HG03103 (cell line): ENCODE data around the gene MCU.
"Not testable (repeated sequence)": the region's sequence is repeated elsewhere in the genome, so short reads cannot be mapped to it uniquely, and the experiment has no call there.

ENCODE experiments used
- ATAC-seq: cut with Tn5 transposase; IDR thresholded peaks from one replicate; pipeline ENCODE4 v1.9.1; 2021; ENCODE audit warnings: low read depth; ENCODE audit not compliant: unreplicated experiment

Gene MCU

DNA sequence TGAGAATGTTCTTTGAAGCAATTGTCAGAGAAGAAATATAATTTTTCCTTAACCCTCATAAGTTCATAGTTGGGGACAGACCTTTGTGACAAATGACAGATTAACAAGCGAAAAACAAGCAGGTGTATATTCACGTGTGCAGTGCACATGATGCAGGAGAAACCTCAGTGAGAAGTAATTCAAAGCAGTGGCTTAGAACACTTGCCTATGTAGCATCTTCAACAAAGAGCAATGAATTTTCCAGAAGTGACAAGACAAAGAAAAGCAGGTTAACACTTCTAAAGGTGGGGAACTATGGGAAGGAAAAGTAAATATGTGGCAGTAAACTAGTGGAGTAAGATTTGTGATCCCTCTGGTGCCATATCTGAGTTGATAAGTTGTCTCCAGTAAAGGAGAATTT, 65.8 kb downstream of the MCU start:
- no peak for ATAC-seq

DNA sequence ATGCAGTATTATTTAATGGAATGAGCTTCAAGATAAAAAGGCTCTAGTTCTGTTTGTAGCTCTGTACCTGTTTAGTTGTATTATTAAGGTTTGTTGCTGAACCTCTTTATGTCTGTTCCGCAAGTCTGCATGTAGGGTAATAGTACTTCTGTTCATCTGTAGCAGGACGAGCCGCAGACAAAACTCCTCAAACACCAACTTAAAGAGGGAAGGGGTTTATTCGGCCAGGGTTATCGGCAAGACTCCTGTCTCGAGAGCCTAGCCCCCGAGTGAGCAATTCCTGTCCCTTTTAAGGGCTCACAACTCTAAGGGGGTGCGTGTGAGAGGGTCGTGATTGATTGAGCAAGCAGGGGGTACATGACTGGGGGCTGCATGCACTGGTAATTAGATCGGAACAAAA, 67.0 kb downstream of the MCU start:
- not testable (repeated sequence) for ATAC-seq

DNA sequence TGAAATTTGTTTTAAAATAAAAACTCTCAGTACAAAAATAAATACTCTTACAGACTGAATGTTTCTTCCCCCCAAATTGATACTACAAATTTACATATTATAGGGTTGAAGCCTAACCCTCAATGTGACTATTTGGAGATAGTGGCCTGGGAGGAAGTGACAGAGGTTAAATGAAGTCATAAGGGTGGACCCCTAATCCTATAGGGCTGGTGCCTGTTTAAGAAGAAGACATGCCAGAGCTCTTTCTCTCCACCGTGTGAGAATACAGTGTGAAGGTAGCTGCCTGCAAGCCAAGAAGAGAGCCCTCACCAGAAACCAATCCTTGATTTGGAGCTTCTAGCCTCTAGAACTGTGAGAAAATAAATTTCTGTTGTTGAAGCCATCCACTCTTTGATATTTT, 67.6 kb downstream of the MCU start:
- ATAC-seq, result no peak

DNA sequence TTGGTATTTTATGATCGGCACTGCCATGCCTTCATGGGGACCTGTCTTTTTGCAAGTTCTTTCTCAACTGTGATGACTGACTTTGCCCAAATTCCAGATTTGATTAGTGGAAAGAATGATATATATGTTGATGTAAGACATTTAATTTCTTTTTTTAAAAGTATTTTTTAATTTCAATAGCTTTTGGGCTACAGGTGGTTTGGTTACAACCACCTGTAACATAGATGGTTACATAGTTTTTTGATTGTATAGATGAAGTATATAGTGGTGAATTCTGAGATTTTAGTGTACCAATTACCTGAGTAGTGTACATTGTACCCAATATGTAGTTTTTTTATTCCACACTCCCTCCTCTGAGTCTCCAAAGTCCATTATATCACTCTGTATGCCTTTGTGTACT, 69.6 kb downstream of the MCU start:
- ATAC-seq, result no peak

DNA sequence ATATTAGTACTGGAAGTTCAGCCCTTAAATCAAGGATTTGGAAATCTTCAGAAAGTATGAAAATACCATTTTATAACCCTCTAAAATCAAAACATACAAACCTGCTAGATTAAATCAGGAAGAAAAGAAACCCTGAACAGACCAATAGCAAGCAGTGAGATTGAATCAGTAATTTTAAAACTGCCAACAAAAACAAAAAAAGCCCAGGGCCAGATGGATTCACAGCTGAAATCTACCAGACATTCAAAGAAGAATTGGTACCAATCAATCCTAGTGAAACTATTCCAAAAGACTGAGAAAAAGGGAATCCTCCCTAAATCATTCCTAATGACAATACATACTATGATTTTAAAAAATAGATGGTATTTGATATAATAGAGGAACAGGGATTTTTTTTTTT, 70.1 kb downstream of the MCU start:
- ATAC-seq, result no peak

DNA sequence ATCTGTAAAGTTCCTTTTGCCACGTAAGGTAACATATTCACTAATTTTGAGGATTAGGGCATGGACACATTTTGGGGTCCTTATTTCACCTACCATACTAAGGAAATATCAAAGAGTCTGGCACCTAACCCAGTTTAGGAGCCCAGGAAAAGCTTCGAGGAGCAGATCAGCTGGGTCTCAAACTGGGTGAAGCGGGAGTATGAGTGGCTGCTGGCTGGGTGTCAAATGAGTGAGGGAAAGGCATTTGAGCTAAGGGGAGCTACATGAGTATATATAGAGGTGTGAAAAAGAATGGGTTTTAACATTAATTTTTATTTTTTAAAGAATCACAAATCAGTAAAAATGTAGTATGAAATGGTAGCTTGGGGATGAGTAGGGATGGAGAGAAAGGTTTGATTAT, 71.3 kb downstream of the MCU start:
- ATAC-seq, result no peak

DNA sequence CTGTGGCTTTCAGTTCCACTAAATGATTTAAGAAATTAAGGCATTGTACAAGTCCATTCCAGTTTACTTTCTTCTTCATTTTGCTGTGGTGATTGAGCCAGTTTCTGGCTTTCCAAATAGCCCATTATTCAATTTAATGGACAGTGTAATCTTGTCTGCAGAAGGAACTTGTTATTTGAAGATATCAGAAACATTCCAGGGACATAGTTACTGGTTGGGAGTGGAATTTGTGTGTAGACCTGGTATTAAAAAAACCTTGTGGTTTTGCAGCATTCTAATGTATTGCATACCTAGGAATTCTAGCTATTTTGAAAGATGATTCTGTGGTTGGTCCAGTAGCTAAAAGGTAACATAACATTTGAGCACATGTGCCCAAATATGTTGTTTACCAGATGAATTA, 72.2 kb downstream of the MCU start:
- ATAC-seq, result no peak

DNA sequence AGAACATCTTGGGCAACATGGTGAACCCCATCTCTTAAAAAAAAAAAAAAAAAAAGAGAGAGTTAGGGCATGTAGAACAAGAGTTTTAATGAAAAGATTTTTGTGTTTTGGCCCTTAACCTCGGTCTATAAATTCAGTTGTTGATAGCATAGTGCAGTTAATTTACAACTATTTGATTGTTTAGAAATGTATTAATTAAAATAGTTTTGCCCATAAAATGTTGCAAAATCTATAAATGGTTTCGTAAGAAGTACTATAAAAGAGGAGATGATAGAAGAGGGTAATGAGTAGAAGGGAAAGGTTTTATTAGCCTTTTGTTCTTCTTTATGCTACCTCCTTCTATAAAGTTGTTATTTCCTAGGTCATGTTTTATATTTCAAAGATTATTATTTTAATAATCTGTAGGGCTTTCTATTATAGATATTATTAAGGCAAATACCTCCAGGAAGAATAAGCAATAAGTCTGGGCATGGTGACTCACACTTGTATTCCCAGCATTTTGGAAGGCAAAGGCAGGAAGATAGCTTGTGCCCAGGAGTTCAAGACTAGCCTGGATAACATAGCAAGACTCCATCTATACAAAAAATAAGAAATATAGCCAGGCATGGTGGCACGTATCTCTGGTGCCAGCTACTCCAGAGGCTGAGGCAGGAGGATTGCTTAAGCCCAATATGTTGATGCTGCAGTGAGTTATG, 73.3 kb downstream of the MCU start:
- no peak for ATAC-seq

DNA sequence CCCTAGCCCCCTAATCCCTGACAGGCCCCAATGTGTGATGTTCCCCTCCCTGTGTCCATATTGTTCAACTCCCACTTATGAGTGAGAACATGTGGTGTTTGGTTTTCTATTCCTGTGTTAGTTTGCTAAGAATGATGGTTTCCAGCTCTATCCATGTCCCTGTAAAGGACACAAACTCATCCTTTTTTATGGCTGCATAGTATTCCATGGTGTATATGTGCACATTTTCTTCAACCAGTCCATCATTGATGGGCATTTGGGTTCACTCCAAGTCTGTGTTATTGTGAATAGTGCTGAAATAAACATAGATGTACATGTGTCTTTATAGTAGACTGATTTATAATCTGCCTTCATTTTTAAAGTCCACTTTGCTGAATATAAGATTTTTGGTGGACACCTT, 79.3 kb downstream of the MCU start:
- not testable (repeated sequence) for ATAC-seq

DNA sequence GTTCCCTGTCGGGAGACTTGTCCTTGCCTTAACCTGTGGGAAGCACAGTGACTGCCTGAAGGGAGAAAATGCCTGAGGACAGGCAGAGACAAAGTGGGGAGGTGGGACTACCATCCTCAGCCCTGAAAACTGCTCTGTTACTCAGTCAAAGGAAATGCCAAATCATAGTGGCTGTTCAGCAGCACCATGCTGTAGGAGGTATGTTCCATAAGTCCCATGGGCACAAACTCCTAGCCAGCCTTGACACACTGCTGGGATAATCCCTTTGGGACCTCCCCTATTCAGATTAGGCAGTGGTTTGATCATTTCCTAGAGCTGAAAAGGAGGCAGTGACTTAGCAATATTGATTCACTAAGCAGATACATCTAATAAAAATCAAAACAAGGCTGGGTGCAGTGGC, 80.1 kb downstream of the MCU start:
- ATAC-seq, result no peak

DNA sequence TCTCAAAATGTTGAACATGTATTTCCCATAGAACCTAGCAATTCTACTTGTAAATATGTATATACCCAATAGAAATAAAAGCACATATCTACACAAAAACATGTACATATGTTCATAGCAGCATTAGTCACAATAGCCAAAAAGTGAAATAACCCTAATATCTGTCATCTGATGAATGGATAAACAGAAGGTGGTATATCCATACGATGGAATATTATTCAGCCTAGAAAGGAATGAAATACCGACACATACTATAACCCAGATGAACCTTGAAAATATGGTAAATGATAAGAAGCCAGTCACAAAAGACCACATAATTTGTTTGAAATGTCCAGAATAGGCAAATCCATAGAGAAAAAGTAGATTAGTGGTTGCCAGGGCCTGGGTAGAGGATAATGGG, 87.9 kb downstream of the MCU start:
- no peak for ATAC-seq

DNA sequence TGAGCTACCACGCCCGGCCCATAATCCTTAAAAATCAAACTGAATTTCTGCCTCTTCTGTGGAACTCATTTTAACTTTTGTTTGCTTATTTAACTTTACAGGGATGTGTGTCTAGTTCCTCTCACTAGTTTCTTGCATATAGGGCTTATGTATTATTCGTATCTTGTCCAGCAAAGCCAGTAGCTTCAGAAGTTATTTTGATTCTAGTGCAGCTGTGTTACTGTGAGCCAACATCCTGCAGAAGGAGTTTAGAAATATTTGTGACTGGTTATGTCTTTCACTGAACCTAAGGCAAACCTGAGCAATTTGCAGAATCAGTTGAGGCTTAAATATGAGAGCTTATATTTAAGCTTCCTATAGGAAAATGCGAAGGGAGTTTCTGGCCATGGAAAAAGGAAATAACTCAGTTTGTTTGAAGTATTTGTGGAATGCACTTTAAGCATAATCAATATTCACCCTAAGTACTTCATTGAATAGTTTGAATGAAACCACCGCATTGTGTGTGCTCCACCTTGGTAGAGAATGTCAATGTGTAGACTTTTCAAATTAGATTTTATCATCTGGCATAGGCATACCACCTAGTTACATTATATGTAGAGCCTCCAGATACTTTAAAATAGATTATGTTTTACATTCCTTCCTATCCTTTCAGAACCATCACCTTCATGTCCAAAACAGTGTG, 90.8 kb downstream of the MCU start:
- no peak for ATAC-seq

DNA sequence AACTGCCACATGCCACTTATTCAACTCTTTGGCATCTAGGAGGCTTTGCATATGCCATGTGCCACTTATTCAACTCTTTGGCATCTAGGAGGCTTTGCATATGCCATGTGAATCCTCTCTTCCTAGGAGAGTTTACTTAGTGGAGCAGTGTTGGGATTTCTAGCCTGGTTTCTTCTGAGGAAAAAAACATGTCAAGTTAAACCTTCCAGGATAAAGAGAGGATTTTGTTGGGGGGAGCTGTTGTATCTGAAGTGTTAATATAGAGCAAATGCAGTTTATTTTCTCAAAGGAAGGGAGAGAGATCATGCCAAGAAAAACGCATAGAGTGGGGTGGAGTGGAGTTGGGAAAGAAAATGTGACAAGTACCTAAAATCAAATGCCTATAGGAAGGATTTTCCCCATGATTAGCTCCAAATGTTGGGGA, 91.5 kb downstream of the MCU start:
- no peak for ATAC-seq

DNA sequence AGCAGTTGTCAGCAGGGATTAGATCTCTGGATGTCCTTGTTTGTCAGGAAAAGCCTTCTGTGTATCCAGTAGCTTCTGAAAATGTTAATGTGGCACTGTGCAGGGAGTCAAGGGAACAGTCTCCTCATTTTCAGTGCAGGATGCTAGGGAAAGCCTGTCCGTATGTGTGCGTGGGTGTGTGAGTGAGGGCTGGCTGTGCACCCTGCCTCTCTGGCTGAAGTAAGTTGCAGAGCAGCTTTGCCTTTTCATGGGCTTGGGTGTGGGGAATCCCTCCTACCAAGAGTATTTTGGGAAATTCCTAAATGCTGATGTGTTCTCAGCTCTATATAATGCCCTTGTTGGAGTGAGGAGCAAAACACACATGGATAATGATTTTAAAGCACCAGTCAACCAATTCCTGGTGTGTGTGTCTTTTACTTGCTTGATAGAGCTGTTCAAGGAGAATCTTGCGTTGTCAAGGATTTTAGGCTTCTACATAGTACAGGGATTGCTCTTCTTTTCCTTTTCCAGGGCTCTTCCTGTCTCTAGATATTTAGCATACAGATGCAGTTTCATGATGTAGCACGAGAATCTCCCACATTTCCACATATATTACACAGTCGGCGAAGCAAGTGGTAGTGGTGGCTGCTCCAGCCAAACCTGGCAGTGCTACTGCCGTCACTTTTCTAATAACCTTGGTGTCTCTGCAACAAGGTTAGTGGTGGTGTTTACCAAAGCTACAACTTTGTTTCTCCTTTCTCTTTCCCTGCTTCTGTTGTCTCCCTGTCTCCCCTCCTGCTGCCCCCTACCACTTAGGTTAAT, 92.8 kb downstream of the MCU start:
- no peak for ATAC-seq

DNA sequence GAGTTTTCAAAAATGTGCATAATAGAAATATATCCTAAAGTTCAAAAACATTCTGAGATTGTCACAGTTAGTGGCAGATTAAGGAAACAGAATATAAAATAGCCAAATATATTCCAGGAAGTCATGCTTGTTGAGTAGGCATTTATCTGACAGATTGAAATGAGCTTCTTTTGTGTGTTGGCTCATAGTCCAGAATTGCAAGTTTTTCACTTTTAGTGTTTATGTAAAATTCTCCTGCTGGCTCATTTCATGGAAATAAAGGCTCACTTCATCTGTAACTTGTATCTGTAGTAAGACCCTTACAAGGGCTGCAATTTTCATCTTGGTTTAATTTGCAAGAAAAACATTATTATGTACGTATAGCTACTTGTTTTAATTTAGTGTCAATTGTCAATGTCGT, 93.5 kb downstream of the MCU start:
- no peak for ATAC-seq

DNA sequence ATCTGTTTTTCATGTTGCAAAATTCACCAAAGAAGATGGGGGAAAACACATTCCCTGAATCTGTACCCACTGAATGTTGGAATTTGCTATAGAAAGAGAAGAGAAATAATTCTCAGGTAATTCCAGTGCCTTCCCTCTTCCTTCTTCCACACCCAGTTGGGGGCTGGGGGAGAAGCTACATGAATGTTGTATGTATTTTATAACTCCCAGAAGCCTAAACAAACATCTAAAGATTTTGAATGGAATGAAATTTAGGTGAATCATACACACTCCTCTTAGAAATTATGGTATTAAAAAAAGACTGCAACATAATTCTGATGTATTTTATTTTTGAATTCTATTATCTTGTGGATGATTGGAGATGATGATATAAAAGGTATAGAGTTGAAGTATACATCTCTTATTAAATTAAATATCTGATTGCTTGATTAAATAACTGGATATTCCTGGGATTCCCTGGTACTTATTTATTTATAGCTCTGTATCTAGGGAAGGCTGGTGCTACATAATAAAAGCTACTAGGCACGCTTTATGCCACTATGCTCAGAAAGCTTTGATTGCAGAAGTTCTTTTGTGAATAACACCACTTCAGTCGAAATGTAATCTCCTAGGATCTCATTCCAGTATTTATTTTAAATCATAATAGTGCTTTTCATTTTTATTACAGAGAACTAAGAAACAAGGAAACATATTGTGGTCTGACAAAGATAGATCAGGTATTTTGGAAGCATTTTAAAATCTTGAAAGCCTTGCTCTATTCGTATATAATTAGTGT, 98.5 kb downstream of the MCU start:
- ATAC-seq, result no peak

DNA sequence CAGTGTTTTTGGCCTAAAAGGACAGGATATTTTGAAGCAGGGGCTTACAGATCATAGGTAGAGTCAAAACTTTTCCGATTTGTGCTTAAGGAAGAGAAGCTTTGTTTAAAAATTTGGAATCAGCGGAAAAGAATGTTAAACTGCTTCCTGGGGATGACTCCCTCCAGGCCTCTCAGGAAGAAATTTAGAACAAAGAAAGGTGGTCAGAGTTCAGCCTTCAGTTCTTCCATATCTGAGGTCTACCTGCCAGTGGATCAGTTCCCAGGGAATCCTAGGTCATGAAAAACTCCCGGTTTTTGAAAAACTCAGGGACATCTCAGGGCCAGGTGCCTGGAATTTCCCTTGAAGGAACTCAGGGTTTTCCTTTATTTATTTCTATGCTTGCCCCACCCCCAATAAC, 100.3 kb downstream of the MCU start:
- ATAC-seq, result no peak

DNA sequence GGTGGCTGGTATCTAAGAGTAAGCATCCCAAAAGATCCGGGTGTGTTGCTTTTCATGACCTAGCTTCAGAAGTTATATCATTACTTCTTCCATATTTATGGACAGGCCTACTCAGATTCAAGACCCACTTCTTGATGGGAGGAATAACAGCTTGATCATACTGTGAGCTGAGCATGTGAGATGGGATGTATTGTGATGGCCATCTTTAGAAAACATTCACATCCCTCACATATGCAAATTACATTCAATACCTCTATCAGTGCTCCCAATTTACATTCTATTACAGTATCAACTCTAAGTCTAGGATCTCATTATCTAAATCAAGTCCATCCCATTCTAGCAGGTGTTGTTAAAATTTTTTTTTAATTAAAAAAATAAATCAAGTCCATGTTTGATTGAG, 101.8 kb downstream of the MCU start:
- no peak for ATAC-seq

DNA sequence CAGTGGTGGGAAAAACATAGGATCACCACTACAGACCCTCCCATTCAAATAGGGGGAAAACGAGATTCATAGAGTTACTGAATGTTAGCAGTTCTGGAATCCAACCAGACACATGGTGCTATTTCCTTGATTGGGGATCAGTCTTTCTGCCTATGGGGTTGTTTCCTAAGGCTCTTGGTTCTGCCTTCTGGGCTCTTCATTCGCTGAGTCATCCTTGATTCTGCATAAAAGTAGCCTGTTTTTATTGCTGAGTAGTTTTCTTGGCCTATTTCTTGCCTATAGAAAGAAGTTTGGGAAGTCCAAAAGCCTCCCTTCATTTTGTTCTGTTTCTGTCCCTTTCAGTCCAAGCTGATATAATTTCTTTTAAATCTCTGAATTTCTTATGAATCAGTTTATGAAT, 102.3 kb downstream of the MCU start:
- no peak for ATAC-seq

DNA sequence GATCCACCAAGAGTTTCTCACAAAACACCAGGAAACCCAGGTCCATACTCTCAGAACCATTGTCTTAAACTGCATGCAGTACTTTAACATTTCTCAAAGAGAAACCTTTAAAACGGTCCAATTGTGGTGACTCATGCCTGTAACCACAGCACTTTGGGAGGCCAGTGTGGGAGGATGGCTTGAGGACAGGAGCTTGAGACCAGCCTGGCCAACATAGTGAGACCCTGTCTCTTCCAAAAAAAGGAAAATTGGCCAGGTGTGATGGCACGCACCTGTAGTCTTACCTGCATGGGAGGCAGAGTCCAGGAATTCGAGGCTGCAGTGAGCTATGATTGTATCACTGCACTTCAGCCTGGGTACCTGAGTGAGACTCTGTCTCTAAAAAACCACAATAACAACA, 104.1 kb downstream of the MCU start:
- ATAC-seq, result no peak

DNA sequence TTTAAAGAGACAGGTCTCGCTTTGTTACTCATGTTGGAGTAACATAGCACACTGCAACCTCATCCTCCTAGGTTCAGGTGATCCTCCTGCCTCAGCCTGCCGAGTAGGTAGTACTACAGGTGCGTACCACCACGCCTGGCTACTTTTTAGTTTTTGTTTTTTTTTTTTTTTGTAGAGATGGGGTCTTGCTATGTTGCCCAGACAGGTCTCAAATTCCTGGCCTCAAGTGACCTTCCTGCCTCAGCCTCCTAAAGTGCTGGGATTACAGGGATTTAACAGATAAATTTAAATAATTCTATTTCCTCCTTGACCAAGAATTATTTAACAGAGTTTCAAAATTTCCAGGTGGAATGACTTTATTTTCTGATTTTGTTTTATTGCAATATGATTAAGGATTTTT, 104.6 kb downstream of the MCU start:
- ATAC-seq, result no peak
